Endothelial cell of umbilical vein (primary cell): Measurements from ENCODE around the gene FOXRED2. TPM values are rescaled to one million over a fixed set of nuclear protein-coding genes. Genes with fewer than 3 reads are reported as not detected.

Source experiments
- BruUV-seq: library from RNA; stranded (reverse); fragments of 400-500 nt; replicated peaks from 2 replicates; lab custom pipeline; 2021; lab: Mats Ljungman, UMichigan
- CTCF ChIA-PET: fragments of 300-600, 350-600 bp; sonication (Branson Sonifier 250); formaldehyde crosslinking; loops from one replicate; lab custom pipeline; 2021; ENCODE audit warnings: antibody characterized with exemption, inconsistent platforms; lab: Charles Lee
- POLR2A ChIA-PET: fragments of 300-600, 350-600 bp; sonication (Branson Sonifier 250); formaldehyde crosslinking; loops from one replicate; lab custom pipeline; 2021; ENCODE audit warnings: antibody characterized with exemption, inconsistent platforms; lab: Charles Lee
- DNase-seq: peaks from one replicate; pipeline ENCODE4 v3.0.0-alpha.2; 2011; ENCODE audit warnings: low read depth, low spot score
- FAIRE-seq: peaks from 2 replicates; lab custom pipeline; 2011; peaks lifted over from hg19 to GRCh38; lab: Jason Lieb, UNC
- H2AFZ ChIP-seq: 2 replicates; pipeline ENCODE4 v1.6.0; 2012; ENCODE audit warnings: low read depth, low read length, control low read depth, inconsistent platforms
- H3K27ac ChIP-seq: 2 replicates; pipeline ENCODE4 v1.5.1; 2011; ENCODE audit warnings: low read depth, mild to moderate bottlenecking, control low read depth, low read length, moderate library complexity; ENCODE audit not compliant: insufficient read depth
- H3K27me3 ChIP-seq, 2 experiments: 2 replicates each; pipeline versions ENCODE4 v1.6.0 to v1.6.1; 2011; ENCODE audit warnings: low read length in 2 of 2, mixed read lengths in 1 of 2; ENCODE audit not compliant: control insufficient read depth in 2 of 2, insufficient read depth in 2 of 2
- H3K36me3 ChIP-seq, 2 experiments: 2 replicates in 1 of 2; 3 replicates in 1 of 2; pipeline ENCODE4 v1.5.1; 2011; ENCODE audit warnings: low read length in 2 of 2, mild to moderate bottlenecking in 1 of 2, moderate library complexity in 1 of 2; ENCODE audit not compliant: control insufficient read depth in 2 of 2, insufficient read depth in 2 of 2; ENCODE audit errors: extremely low read depth in 1 of 2
- H3K4me1 ChIP-seq: 3 replicates; pipeline ENCODE4 v1.5.1; 2011; ENCODE audit warnings: mild to moderate bottlenecking, low read length; ENCODE audit not compliant: control insufficient read depth, insufficient read depth; ENCODE audit errors: extremely low read depth
- H3K4me2 ChIP-seq: 2 replicates; pipeline ENCODE4 v1.6.1; 2011; ENCODE audit warnings: low read length, control low read depth, mixed read lengths; ENCODE audit not compliant: insufficient read depth
- H3K4me3 ChIP-seq, 3 experiments: fragments of 200-600 bp in 1 of 3; sonication (generic), shearing (Covaris generic) in 1 of 3; replicated peaks in 1 of 3; 2 replicates each; pipeline ENCODE4 v1.5.1; 2011 to 2016; ENCODE audit warnings: control low read depth in 3 of 3, low read length in 3 of 3, mild to moderate bottlenecking in 2 of 3, inconsistent platforms in 1 of 3, low read depth in 1 of 3, moderate library complexity in 1 of 3; ENCODE audit not compliant: insufficient read depth in 1 of 3
- H3K79me2 ChIP-seq: 2 replicates; pipeline ENCODE4 v1.6.0; 2012; ENCODE audit warnings: low read length, inconsistent platforms; ENCODE audit not compliant: control insufficient read depth, insufficient read depth
- H3K9ac ChIP-seq: replicated peaks from 2 replicates; pipeline ENCODE3; 2011; ENCODE audit warnings: low read length, control low read depth; ENCODE audit not compliant: insufficient read depth; ENCODE audit errors: extremely low read depth
- H3K9me1 ChIP-seq: replicated peaks from 3 replicates; pipeline ENCODE4 v1.6.0; 2011; ENCODE audit warnings: mild to moderate bottlenecking, low read length; ENCODE audit not compliant: control insufficient read depth, insufficient read depth; ENCODE audit errors: extremely low read depth
- H3K9me3 ChIP-seq: replicated peaks from 2 replicates; pipeline ENCODE4 v1.5.1; 2012; ENCODE audit warnings: low read length, inconsistent platforms; ENCODE audit not compliant: control insufficient read depth, insufficient read depth
- H4K20me1 ChIP-seq: replicated peaks from 2 replicates; pipeline ENCODE3; 2011; ENCODE audit warnings: mild to moderate bottlenecking, low read length; ENCODE audit not compliant: control insufficient read depth, insufficient read depth; ENCODE audit errors: extremely low read depth
- EZH2 ChIP-seq: IDR thresholded peaks from 2 replicates; pipeline ENCODE4 v1.6.1; 2012; ENCODE audit warnings: borderline replicate concordance, low read depth, mild to moderate bottlenecking, moderate library complexity, low read length, inconsistent platforms; ENCODE audit not compliant: severe bottlenecking
- FOS ChIP-seq: IDR thresholded peaks from 2 replicates; pipeline ENCODE4 v1.6.1; 2011; ENCODE audit warnings: mild to moderate bottlenecking, low read length, moderate library complexity, borderline replicate concordance; ENCODE audit not compliant: insufficient read depth
- GATA2 ChIP-seq: IDR thresholded peaks from 2 replicates; pipeline ENCODE4 v1.7.0; 2011; ENCODE audit warnings: low read depth, mild to moderate bottlenecking, moderate library complexity, mixed read lengths, low read length; ENCODE audit not compliant: insufficient read length, insufficient read depth
- JUN ChIP-seq: IDR thresholded peaks from 2 replicates; pipeline ENCODE4 v1.6.1; 2011; ENCODE audit warnings: borderline replicate concordance, low read depth; ENCODE audit not compliant: insufficient read length, insufficient read depth
- MYC ChIP-seq: IDR thresholded peaks from one replicate; pipeline ENCODE4 v1.6.1; 2011; ENCODE audit warnings: mild to moderate bottlenecking, low read depth, low read length
- POLR2A ChIP-seq: IDR thresholded peaks from 2 replicates; pipeline ENCODE4 v1.6.1; 2012; ENCODE audit warnings: low read depth, mild to moderate bottlenecking, control low read depth, low read length
- POLR2AphosphoS5 ChIP-seq: IDR thresholded peaks from 2 replicates; pipeline ENCODE4 v1.6.1; 2012; ENCODE audit warnings: low read depth, mild to moderate bottlenecking, control low read depth, low read length, moderate library complexity; ENCODE audit not compliant: insufficient read depth
- dilution Hi-C: fragments of 300-500 bp; cut with MboI; formaldehyde crosslinking; loops from one replicate; pipeline ENCODE4 v1.15.0; 2019; ENCODE audit warnings: low sequenced_read_pairs; ENCODE audit not compliant: extremely low pct_ligation_motif_present
- intact Hi-C: fragments of 100-400 bp; cut with micrococcal nuclease; formaldehyde crosslinking; loops from one replicate; pipeline ENCODE4 v1.10.0; 2022
- polyA plus RNA-seq, 4 experiments: library from polyadenylated mRNA; depleted of rRNA in 3 of 4; stranded (reverse) in 3 of 4; unstranded in 1 of 4; fragments of >200 nt; gene quantifications; 2 replicates each; pipeline versions ENCODE4 v1.2.1 to v1.2.3, GENCODE V29; 2011 to 2012; ENCODE audit warnings: missing spikeins in 1 of 4
- total RNA-seq: library from RNA; stranded (reverse); gene quantifications from 2 replicates; pipeline ENCODE4 v1.2.3, GENCODE V29; 2021
- TF ChIP-seq, protein P1 (sequence below), 2 donors: IDR thresholded peaks; 1 replicate in 1 of 2; 2 replicates in 1 of 2; pipeline ENCODE4 v1.5.1; 2011; ENCODE audit warnings: low read length in 2 of 2, mild to moderate bottlenecking in 2 of 2, moderate library complexity in 2 of 2, control low read depth in 1 of 2, inconsistent platforms in 1 of 2, low read depth in 1 of 2; ENCODE audit not compliant: insufficient read depth in 1 of 2; ENCODE audit errors: extremely low read depth in 1 of 2
- TF ChIP-seq, protein P2 (sequence below): IDR thresholded peaks from 2 replicates; pipeline ENCODE4 v1.6.1; 2011; ENCODE audit not compliant: insufficient read depth, insufficient read length

Gene FOXRED2
- total and polyA plus RNA-seq, 2 donors (not counting 3 experiments of a cell fraction or from before 2014, with no cell fraction given), result 8.4 to 20.4 TPM

DNA sequence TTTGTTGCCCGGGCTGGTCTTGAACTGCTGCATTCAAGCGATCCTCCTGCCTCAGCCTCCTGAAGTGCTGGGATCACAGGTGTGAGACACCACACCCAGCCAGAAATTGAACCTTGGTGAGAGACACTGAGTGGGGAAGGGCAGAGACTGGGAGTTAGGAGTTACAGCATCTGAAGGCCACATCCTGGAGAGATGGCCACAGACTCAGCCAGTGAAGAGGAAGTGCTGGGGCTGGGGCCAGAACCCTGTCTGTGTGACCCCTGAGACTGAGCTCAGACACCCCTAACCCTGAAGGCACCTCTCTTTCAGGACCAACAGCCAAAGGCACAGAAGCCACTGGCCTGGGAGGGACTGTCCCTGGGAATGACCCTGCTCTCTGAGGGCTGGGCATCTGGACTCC, 59.2 kb downstream of the FOXRED2 start:
- TF ChIP-seq GATA2 (no peak), MYC (no peak), FOS (no peak), POLR2AphosphoS5 (no peak), POLR2A (no peak), EZH2 (no peak), JUN (no peak)
- TF ChIP-seq, protein P1, sequence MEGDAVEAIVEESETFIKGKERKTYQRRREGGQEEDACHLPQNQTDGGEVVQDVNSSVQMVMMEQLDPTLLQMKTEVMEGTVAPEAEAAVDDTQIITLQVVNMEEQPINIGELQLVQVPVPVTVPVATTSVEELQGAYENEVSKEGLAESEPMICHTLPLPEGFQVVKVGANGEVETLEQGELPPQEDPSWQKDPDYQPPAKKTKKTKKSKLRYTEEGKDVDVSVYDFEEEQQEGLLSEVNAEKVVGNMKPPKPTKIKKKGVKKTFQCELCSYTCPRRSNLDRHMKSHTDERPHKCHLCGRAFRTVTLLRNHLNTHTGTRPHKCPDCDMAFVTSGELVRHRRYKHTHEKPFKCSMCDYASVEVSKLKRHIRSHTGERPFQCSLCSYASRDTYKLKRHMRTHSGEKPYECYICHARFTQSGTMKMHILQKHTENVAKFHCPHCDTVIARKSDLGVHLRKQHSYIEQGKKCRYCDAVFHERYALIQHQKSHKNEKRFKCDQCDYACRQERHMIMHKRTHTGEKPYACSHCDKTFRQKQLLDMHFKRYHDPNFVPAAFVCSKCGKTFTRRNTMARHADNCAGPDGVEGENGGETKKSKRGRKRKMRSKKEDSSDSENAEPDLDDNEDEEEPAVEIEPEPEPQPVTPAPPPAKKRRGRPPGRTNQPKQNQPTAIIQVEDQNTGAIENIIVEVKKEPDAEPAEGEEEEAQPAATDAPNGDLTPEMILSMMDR (IDR thresholded peaks at IDR 0.05; ENCODE audit: extremely low read depth in 1 of 2, insufficient read depth in 1 of 2, low read depth in 1 of 2, low read length in 2 of 2), result no peak
- TF ChIP-seq, protein P2, sequence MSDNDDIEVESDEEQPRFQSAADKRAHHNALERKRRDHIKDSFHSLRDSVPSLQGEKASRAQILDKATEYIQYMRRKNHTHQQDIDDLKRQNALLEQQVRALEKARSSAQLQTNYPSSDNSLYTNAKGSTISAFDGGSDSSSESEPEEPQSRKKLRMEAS, result no peak
- H4K20me1 ChIP-seq, result no peaks in the 10 kb centered on the region
- FAIRE-seq, result no peak
- no peaks in the 10 kb centered on the region for H3K79me2 ChIP-seq
- dilution Hi-C loops (no loop called here), intact Hi-C loops (no loop called here)
- H3K9ac ChIP-seq, result no peak overlapping the region
- H3K27me3 ChIP-seq, result no peaks in the 10 kb centered on the region
- ChIA-PET POLR2A (no interaction called here), CTCF (interaction anchor here (0.8 kb wide), 1 partner anchor 23 kb away, joined by 3 read pairs; no protein-coding TSS in a partner anchor)
- no peak for DNase-seq
- H3K4me1 ChIP-seq, result peaks cover 19% of the 10 kb centered on the region
- no TSS peak for BruUV-seq
- H3K4me2 ChIP-seq, result no peak overlapping the region
- H3K36me3 ChIP-seq, result no peaks in the 10 kb centered on the region
- no peaks in the 10 kb centered on the region for H3K9me3 ChIP-seq
- no peak overlapping the region for H3K27ac ChIP-seq
- H3K4me3 ChIP-seq, result no peak overlapping the region
- no peak overlapping the region for H2AFZ ChIP-seq
- H3K9me1 ChIP-seq, result no peaks in the 10 kb centered on the region
